GM21423 (cell line): ENCODE results near the gene SCAMP4.

Experiments used
- ATAC-seq: cut with Tn5 transposase; IDR thresholded peaks from one replicate; pipeline ENCODE4 v1.9.1; 2021; ENCODE audit warnings: mild to moderate bottlenecking, moderate library complexity; ENCODE audit not compliant: unreplicated experiment

The SCAMP4 gene

DNA sequence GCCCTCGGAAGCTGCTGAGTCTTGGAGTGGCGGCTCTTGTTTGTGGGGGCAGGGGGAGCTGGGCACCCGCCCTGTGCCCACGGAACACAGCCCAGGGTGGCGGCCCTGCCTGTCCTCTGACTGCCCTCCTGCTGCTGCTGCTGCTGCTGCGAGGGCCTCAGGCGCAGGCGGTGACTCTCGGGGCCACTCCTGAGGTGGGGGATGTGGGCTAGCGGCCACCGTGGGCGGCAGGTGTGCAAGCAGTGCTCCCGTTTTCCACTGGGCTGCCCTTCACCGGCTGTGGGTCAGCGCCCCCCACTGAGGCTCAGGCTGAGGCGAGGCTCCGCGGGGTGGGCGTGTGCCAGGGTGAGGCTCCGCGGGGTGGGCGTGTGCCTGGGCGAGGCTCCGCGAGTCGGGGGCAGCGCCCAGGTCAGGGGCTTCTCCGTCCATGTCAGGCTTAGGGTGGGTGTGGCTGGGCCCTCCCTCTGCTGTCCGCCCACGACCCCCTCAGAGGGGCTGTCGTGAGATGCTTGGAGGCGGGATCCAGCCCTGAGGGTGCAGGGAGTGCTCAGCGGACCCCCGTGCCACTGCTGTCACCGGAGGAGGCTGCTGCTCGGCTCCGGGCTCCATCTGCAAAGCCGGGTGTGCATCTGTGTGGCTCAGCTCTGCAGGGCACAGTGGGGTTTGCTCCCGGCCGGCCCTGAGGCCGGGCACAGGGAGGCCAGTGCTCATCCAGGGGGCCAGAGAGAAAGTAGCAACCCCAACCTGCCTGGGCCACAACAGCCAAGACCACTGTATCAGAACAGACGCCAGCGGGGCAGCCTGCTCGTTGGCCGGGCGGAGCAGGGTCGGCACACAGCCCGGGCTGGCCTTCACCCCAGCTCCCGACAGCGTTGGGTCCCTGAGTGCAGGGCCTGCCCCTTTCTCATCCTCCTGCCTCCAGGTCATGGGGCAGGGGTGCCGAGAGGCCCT lies 50.2 kb downstream of the SCAMP4 start:
- no peak for ATAC-seq

DNA sequence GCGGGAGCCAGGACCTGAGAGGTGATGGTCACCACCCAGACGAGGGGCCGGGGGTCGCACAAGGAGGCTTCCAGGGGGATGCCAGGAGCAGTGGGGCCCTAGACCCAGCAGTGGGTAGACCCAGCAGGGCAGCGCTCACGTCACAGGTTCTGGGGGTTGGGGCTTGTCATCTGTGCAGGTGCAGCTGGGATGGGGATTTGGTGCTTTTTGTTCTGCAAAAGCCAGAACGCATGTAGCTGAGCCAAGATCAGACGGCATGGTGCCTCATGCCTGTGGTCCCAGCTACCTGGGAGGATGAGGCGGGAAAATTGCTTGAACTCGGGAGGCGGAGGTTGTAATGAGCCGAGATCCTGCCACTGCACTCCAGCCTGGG lies 50.9 kb downstream of the SCAMP4 start:
- ATAC-seq = no peak

DNA sequence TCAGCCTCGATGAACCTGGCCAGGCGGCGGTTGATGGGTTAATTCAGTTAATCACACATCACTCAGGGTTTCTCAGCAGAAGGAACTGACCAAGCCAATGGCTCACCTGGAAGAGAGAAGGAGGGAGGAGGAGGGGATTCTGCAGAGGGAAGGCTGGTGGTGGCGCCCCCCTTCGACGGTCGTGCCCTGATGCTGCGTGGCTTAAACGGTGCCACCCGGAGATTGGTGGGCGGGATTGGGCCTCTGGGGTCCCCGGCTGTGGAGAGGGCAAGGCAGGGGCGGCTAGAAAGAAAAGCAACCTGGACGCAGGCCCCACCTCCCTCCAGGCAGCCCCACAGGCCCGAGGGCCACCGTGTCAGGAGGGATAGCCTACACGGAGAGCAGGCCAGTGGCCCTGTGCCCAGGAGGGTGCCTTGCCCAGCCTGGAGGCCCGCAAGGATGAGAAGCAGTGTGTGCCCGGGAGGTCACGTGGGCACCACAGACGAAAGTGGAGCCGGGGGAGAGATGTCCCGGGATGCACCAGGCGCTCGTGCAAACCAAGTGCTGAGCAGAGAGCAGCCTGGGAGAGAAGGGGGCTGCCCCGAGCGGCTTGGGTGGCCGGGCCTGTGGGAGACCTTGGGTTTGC lies 51.8 kb downstream of the SCAMP4 start:
- ATAC-seq = no peak

DNA sequence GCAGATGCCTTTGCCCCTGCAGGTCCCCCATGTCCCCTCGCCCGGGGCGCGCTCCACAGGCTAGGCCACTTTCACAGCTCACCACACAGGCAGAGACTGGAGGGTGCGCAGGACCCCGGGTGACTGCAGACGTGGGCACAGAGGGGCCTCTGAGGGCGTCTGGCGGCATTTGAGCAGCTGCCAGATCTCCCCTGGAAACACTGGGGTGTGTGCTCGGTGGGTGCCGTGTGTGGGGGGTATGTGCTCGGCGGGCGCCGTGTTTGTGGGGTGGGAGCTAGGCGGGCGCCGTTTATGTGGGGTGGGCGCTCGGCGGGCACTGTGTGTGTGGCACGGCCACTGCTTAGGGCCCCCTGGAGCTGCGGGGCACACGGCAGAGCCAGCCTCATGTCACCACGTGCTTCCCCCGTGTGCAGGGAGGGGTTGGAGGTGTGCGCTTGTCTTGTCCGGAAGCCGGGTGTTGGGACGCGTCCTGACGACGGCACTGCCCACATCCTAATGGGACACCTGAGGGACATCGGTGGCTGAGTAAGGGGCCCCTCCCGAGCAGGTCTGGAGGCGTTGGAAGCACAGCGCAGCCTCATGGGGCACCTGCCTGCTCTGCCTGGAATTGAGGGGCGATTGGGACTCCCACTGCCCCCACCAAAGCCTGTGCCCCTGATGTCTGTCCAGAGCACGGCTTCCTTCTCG lies 52.5 kb downstream of the SCAMP4 start:
- ATAC-seq = no peak

DNA sequence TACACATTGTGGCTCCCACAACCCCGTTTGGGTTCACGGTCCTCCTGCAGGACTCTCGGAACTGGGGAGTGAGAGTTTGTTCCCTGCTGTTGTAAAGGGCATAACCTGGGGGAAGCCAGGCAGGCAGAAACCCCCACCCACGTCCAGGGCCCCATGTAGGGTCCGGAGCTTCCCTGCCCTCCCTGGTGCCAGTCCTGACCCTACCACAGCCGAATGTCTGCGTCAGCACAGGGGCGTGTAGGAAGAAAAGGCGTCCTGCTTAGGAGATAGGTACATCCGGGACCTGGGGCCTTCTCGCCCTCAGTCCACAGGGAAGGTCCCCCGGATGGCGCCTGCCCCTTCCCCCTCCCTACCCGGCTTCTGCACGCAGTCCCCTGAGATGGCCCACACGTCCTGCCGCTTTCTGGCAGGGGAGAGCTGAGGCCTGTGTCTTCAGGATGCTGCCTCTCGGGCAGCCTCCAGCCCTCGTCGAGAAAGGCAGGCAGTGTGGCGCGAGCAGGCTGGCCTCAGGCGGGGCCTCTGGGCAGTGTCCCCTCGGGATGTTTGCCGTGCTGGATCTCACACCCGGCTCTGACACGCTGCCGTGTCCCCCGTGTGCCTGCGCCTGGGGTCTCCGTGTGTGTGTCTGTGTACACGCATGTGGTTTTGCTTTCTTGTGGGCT lies 54.9 kb downstream of the SCAMP4 start:
- no peak for ATAC-seq

DNA sequence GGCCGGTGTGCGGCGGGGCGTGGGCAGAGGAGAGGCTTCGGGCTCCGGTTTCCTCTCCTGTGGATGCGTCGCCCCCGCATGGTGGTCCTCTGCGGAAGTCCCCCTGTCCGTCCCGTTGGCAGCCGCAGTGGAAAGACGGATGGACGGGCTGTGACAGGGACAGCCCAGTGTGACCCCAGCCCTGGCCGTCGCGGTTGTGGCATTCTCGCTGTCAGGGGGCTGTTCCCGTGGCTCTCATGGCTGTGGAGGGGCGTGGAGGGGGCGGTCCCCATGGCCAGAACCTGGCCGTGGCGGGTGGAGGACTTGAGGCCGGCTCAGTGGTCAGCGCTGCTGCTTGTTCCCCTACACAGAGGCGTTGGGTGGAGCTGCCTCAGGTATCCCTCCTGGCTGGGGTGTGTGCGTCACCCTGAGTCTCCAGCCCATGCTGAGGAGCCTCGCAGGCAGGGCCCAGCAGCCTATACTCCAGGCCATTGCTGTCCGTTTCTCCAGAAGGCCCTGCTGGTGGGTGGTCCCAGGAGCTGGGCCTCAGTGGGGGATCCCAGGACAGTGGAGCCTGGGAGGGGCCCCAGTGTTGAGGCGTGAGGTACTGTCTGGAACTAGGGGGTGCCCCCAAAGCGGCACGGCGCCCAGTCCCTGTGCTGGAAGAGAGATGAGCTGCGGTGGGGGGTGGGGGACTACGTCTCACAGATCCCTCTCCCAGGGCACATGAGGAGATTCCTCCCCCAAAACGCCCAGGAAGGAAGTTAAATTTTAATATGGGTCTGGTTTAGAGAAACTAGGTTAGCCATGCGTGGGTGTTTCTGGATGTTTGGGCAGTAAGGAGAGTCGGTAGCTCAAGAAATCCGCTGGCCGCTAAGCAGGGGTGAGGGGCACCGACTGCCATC lies 56.0 kb downstream of the SCAMP4 start:
- no peak for ATAC-seq

DNA sequence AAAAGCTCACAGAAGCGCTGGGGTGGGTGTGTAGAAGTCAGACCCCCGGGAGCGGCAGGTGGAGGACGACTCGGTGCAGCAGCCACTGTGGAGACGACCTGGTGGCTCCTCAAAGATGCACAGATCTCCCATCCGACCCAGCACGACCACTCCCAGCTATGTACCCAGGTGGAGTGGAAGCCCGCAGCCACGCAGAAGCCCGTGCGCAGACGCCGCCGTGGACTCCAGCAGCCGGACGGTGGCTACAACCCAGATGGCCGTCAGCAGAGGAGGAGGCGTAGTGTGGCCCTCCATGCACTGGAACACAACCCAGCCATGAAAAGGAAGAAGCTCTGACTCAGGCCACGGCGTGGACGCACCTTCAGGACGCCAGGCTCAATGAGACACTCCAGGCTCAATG lies 57.5 kb downstream of the SCAMP4 start:
- ATAC-seq = no peak

DNA sequence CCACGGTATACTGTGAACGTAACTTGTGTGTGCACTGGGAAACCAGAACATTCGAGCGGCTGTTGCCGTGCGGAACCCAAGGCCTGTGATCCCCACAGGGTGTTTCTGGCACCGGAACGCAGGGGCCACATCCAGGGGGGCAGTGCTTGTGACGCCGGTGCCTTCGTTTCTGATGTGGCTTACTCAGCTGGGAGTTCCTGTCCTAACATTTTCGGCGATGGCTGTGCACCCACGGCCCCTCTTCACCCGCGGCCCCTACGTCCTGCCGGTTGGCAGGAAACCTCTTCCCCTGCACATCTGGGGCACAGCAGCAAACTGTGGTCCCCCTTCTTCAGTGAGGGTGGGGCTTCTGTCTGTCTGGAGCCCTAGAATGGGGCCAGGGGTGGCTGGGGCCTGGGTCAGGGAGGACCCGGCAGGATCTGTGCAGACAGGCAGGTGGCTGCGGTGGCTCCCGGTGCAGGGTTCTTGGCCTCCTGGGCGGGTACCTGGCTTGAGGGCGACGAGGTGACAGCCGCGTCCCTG lies 61.9 kb downstream of the SCAMP4 start:
- no peak for ATAC-seq

DNA sequence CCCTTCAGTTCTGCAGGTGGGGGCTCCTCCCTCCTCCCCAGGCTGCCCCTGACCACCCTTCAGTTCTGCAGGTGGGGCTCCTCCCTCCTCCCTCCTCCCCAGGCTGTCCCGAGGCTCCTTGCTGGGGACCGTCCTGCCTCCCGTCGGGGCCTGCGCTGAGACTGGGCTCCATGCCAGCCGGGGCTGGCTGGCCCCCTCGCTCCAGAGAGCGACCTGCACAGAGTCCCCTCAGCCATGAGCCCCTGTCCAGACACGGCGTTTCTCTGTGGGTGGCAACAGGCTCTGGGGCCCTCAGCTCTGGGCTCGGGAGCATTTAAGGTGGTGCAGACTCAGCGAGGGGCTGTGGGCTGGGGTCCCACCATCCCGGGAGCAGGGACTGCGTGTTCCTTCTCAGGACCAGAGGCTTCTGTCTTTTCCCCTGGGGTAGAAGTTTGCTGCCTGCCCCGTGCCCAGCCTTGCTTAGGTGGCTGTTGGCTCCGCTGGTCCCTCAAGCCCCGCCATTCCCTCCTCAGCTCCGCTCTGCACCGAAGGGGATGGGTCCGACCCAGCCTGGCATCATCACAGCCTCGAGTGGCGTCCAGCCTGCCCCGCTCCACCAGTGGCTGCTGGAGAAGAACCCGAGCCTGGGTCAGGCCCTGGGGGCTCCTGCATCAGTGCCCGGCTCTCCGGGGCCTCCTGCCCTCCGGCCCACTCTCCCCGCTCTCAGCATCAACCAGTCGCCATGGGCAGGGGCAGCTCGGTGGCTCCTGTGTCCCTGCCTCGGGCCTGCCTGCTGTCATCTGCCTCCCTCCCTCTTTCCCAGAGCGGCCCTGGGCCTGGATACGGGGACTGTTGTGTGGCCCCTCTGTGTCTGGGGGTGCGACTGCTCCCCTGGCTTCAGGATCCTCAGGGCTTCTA lies 63.3 kb downstream of the SCAMP4 start:
- no peak for ATAC-seq

DNA sequence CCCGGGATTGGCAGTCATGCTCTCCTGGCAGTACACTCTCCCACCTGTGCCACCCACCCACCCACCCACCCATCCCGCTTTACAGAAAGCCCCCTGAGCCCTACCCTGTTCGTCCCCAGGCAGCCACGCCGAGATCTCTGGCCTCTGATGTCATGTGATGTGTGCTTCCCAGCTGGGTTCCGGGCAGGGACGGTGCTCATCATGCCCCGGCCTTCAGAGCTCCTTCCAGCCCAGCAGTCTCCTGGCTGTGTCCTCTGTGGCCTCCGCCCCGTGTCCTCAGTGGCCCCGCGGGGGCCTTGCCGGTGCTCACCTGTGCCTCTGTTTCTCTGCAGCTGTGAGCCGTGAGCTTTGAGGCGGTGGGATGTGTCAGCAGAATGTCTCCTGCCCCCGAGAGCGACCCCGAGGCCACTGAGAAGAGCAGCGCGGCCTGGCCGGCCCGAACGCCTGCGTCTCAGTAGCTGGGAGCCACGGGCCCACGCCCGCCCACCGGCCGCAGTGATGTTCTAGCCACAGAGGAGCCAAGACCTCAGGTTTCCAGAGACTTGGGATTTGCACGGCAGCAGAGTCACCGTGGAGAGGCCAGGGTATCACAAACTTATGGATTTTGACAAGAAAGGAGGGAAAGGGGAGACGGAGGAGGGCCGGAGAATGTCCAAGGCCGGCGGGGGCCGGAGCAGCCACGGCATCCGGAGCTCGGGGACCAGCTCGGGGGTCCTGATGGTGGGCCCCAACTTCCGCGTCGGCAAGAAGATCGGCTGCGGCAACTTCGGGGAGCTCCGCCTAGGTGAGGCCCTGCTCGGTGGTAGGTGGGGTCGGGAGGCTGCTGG lies 64.2 kb downstream of the SCAMP4 start:
- ATAC-seq = no peak

DNA sequence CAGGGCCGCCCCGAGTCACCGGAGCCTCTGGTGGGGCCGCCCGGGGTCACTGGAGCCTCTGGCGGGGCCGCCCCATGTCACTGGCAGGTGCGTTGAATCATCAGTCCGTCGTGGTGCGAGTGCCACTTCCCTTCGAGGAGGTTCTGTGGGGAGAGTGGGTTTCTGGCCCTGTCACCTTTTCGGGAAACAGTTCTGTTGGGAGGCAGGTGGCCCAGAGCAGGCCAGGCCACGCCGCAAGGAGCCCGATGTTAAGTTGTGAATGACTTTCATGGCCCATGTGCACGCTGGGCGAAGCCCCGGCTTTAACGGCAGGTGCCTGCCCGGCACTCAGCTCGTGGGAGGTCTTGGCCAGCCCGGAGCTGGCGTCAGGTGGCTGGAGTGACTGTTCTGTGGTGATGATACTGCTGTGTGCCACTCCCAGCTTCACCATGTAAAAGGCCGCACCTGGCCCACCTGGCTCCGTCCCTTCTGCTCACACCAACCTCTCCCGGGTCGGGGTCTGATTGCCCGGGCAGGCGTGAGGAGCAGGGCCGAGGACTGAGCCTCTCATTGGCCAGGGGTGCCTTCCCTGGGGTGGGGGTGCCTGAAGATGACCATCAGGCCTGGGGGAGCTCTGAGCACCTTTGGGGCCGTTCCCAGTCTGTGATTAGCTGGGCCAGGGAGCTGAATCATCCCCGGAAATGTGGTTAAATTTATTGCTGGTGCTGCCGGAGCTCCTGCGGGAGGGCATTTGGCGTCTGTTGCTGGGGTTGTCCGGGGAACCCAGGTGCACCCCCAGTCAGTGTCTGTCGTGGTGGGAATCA lies 65.0 kb downstream of the SCAMP4 start:
- no peak for ATAC-seq

DNA sequence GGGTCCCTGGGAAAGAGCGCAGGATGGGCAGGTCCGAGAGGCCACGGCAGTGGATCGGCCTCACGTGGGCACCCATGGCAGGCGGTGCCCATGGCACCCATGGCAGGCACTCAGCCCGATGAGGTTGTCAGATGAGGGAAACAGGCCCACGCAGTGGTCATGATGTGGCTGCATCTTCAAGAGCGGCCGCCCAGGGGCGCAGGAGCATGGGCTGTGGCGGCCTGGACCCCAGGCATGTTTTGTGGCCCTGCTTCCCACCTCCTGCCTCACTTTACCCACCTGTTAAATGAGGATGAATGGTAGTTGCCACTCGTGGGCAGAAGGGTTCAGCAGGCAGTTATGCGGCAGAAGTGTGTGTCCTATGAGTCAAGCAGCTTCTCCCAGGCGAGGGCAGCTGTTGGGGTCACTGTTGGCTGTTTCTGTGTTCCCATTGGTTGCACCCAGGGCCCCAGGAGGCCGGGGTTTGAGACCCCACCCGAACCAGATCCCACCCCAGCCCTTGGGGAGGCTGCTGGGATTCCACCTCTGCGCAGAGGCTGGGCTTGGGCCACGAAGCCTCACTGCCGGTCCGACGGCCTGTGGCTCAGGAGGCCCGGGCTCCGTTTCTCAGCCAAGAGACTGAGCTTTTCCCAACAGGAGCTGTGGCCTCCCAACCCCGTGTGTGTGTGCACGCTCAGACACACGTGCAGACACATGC lies 65.8 kb downstream of the SCAMP4 start:
- no peak for ATAC-seq

DNA sequence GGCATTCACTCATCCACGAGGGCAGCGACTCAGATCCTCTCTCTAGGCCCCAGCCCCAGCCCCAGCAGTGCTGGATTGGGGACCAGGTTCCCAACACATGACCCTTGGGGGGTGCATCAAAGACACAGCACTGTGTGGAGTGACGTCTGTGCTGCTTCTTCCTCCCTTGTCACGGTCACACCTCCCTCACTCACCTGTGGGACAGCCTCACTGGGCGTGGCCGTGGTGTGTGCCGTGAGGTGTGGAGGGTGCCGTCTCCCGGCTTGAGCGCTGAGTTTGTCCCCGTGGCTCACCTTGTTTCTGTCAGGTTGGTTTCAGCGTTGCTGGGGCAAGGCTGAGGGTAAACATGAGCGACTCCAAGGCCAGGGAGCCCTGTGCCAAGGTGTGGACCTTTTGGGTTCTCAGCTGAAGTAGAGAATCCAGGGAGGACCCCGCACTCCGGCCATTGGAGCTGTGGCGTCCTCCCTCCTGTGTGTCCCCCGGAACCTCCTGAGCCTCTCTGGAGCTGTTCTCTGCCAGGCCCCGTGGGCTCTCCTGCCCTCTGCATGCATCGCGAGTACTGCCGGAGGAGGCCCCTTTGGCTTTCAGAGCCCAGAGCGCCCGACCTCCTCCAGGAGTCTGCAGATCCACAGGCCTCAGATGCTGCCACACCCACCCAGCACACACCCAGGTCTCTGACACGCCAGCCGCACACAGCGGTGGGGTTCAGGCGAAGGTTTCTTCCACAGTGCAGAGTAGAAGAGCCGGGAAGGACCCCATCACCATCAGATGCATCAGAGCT lies 69.4 kb downstream of the SCAMP4 start:
- no peak for ATAC-seq

DNA sequence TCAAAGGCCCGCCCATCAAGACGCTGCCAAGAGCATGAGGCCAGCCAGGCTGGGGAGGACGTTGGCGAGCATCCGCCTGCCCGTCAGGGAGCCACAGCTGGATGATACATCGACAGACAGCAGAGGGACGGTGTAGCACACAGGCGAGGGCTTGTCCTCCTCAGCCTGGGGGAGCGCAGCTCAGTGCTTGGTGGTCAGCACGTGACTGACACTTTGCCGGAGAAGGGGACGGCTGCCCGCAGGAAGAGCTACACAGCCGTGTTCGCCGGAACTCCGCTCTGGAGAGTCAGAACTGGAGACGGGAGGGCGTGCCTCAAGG lies 69.9 kb downstream of the SCAMP4 start:
- no peak for ATAC-seq
